ENCODE measurements around the gene EPN1. TPM values are rescaled to one million over a fixed set of nuclear protein-coding genes. Genes with fewer than 3 reads are reported as not detected.

EPN1 gene
- total and polyA plus RNA-seq, 9 of the 15 experiments (the other 6 are each of a cell fraction or from before 2014, with no cell fraction given) = 0.08 to 138 (median 12.7) TPM

GRCh38 chr19:55680339-55681130 lies 5.5 kb downstream of the EPN1 start:
- peak overlapping the region in 1 of 2 experiments; percentile 55; a peak in 1 of 4 replicates for H3K9ac ChIP-seq (ENCODE audit: insufficient read depth in 1 of 2, low read depth in 2 of 2, low read length in 2 of 2)
- ATAC-seq (no peak), DNase-seq (ENCODE audit: extremely low read depth in 1 of 4, low spot score in 3 of 4) (no peak), FAIRE-seq (no peak)
- no peak for TF ChIP-seq HDAC2 (IDR thresholded peaks at IDR 0.05)
- peak; percentile 23; the same call in 1 of the 2 replicates for TF ChIP-seq POLR2G (IDR thresholded peaks at IDR 0.05; ENCODE audit: low read depth, low read length)
- TF ChIP-seq TCF7L2 (IDR thresholded peaks at IDR 0.05; ENCODE audit: low read depth, low read length) = no peak
- no peak for TF ChIP-seq CXXC5 (CRISPR knock-in tag; IDR thresholded peaks at IDR 0.05)
- no peak for TF ChIP-seq IRF9 (tag; IDR thresholded peaks at IDR 0.05)
- no peak for TF ChIP-seq E4F1 (CRISPR knock-in tag; IDR thresholded peaks at IDR 0.05; ENCODE audit: borderline replicate concordance)
- TF ChIP-seq ZNF143 (CRISPR knock-in tag; IDR thresholded peaks at IDR 0.05) = no peak
- no peak for TF ChIP-seq SAP30 (IDR thresholded peaks at IDR 0.05; ENCODE audit: borderline replicate concordance, insufficient read depth, low read depth, low read length, poor library complexity, severe bottlenecking)
- TF ChIP-seq ADNP (tag; IDR thresholded peaks at IDR 0.05) = no peak
- no peak for TF ChIP-seq ZBTB1 (CRISPR knock-in tag; IDR thresholded peaks at IDR 0.05; ENCODE audit: borderline replicate concordance, low read depth)
- TF ChIP-seq KDM1A (IDR thresholded peaks at IDR 0.05) = no peak
- TF ChIP-seq ATF4 (CRISPR knock-in tag; IDR thresholded peaks at IDR 0.05) = no peak
- TF ChIP-seq RBFOX2 (IDR thresholded peaks at IDR 0.05; ENCODE audit: low read depth, low read length) = peak; percentile 53
- POLR2A ChIA-PET = interaction anchor here (0.6 to 2.4 kb wide), 3 partner anchors 9 to 296 kb away, joined by 3 to 7 read pairs (median 5); partner anchors contain the start of gene TMEM238
- no peak overlapping the region for H3K27ac ChIP-seq (ENCODE audit: extremely low read depth, low read depth, low read length)
- H3K79me2 ChIP-seq (ENCODE audit: control insufficient read depth, insufficient read depth, low read length) = peaks cover 84% of the 10 kb centered on the region
- BruUV-seq (replicated peaks) = no TSS peak
- peaks cover 6% of the 10 kb centered on the region for H3K9me1 ChIP-seq (ENCODE audit: control insufficient read depth, insufficient read depth, low read length)
- peaks cover 89% of the 10 kb centered on the region; the same call in 2 of the 3 replicates for H3K36me3 ChIP-seq (ENCODE audit: control insufficient read depth, insufficient read depth, low read length)
- no peaks in the 10 kb centered on the region for H3K9me3 ChIP-seq (replicated peaks; ENCODE audit: control insufficient read depth, insufficient read depth, low read depth, low read length)
- no peaks in the 10 kb centered on the region for H3K27me3 ChIP-seq (ENCODE audit: control insufficient read depth in 2 of 2, insufficient read depth in 2 of 2, low read length in 2 of 2)
- CTCF ChIA-PET (ENCODE audit: low intra/inter-chr PET ratio) = no interaction called here
- WGBS (ENCODE audit: insufficient coverage, low coverage, missing lambda C conversion rate) = 94% methylated on average over 18 of the region's 20 CpGs
- H2AFZ ChIP-seq (ENCODE audit: low read depth, low read length) = no peak overlapping the region
- H3K4me1 ChIP-seq (replicated peaks in 1 of 2; ENCODE audit: control insufficient read depth in 2 of 2, insufficient read depth in 2 of 2, low read length in 2 of 2) = peaks cover 22 to 51% of the 10 kb centered on the region in 2 experiments
- no peak overlapping the region for H3K4me3 ChIP-seq
- H4K20me1 ChIP-seq (replicated peaks; ENCODE audit: control insufficient read depth, insufficient read depth, low read length) = peaks cover 36% of the 10 kb centered on the region
- intact Hi-C loops (cut with micrococcal nuclease) (no loop called here), in situ Hi-C loops (cut with MboI) (no loop called here)
- H3K4me2 ChIP-seq (ENCODE audit: insufficient read depth, low read length) = no peak overlapping the region
